GM12892 (cell line): Measurements from ENCODE around the gene METAP1.

ENCODE experiments used
- POLR2A ChIP-seq: IDR thresholded peaks from 2 replicates; pipeline ENCODE4 v1.6.1; 2011; ENCODE audit warnings: low read depth, low read length, control low read depth
- POLR2AphosphoS5 ChIP-seq: IDR thresholded peaks from 2 replicates; pipeline ENCODE4 v1.6.1; 2011; ENCODE audit warnings: low read depth, low read length, control low read depth
- TAF1 ChIP-seq: IDR thresholded peaks from 2 replicates; pipeline ENCODE4 v1.6.1; 2011; ENCODE audit warnings: low read depth, mild to moderate bottlenecking, control low read depth, low read length, borderline replicate concordance

DNA sequence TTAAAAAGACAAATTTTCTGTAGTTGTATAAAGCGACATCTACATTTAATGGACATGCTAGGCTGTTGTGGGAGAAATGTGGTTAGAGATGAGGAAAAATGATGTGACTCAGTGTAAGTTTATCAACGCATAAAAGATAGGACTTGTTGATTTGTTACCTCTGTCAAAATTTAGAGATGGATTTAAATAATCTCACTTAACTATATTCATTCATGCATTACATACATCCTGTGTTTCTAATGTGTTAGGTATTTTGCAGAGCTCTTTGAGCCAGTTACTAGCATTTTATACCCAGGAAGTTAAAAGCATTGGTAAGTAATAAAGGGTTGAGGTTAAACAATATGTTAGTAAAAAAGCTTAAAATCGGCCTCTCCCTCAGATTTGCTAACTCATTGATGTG is 34.3 kb downstream of the METAP1 start:
- TF ChIP-seq POLR2A (no peak), TAF1 (no peak), POLR2AphosphoS5 (no peak)
